K562 (cell line): ENCODE measurements around the gene KRTAP2-2. TPM values are rescaled to one million over a fixed set of nuclear protein-coding genes. Genes with fewer than 3 reads are reported as not detected.

Source experiments
- FOS ChIP-seq: IDR thresholded peaks from 3 replicates; pipeline ENCODE4 v1.6.1; 2011; ENCODE audit not compliant: insufficient read length; ENCODE audit errors: extremely low read depth
- GMEB1 ChIP-seq: fragments of 250-450 bp; sonication (Bioruptor Pico); IDR thresholded peaks from 2 replicates; pipeline ENCODE4 v1.4.0; 2020; ENCODE audit warnings: mild to moderate bottlenecking
- L3MBTL2 ChIP-seq: fragments of 450-650 bp; IDR thresholded peaks from 2 replicates; pipeline ENCODE4 v1.6.1; 2016; ENCODE audit warnings: mild to moderate bottlenecking, moderate library complexity
- MLLT1 ChIP-seq, 2 experiments: fragments of 450-650 bp; IDR thresholded peaks; 2 replicates each; pipeline ENCODE4 v1.6.1; 2016
- NKRF ChIP-seq: fragments of 450-650 bp; IDR thresholded peaks from 2 replicates; pipeline ENCODE4 v1.6.1; 2016; ENCODE audit warnings: borderline replicate concordance
- PKNOX1 ChIP-seq: fragments of 450-650 bp; IDR thresholded peaks from 2 replicates; pipeline ENCODE4 v1.6.1; 2016
- SMAD1 ChIP-seq: fragments of 150-350 bp; IDR thresholded peaks from 2 replicates; pipeline ENCODE4 v1.6.1; 2014; ENCODE audit warnings: low read length, low read depth; ENCODE audit not compliant: partially characterized antibody
- SOX6 ChIP-seq: fragments of 450-650 bp; IDR thresholded peaks from 2 replicates; pipeline ENCODE4 v1.6.1; 2014; ENCODE audit warnings: mild to moderate bottlenecking
- TRIM24 ChIP-seq, 2 experiments: fragments of 450-650 bp; IDR thresholded peaks; 2 replicates each; pipeline ENCODE4 v1.6.1; 2016
- XRCC5 ChIP-seq: fragments of 200-400 bp; formaldehyde crosslinking; IDR thresholded peaks from 2 replicates; pipeline ENCODE4 v1.6.1; 2017; ENCODE audit warnings: low read depth, mild to moderate bottlenecking, low read length
- ZC3H4 ChIP-seq: sonication (generic); formaldehyde crosslinking; IDR thresholded peaks from 2 replicates; pipeline ENCODE4 v1.9.0; 2021; ENCODE audit warnings: missing genetic modification reagents, borderline replicate concordance
- ZNF395 ChIP-seq: fragments of 200-800 bp; sonication (Bioruptor generic); IDR thresholded peaks from 2 replicates; pipeline ENCODE4 v1.6.1; 2017; ENCODE audit warnings: missing genetic modification characterization, missing compliant biosample characterization
- ZNF512 ChIP-seq: IDR thresholded peaks from 2 replicates; pipeline ENCODE4 v1.6.1; 2016; ENCODE audit warnings: missing genetic modification characterization, missing compliant biosample characterization
- ZNF644 ChIP-seq: fragments of 200-800 bp; sonication (Bioruptor generic); IDR thresholded peaks from 2 replicates; pipeline ENCODE4 v1.6.1; 2016; ENCODE audit warnings: low read depth, missing genetic modification characterization, missing compliant biosample characterization
- ZSCAN32 ChIP-seq: fragments of 450-650 bp; formaldehyde crosslinking; IDR thresholded peaks from 2 replicates; pipeline ENCODE4 v1.4.0; 2020; ENCODE audit warnings: mild to moderate bottlenecking, moderate library complexity
- polyA plus RNA-seq, 8 experiments: library from polyadenylated mRNA; depleted of rRNA in 4 of 8; stranded (reverse) in 5 of 8; unstranded in 3 of 8; fragments of >200 nt; fragmentation: Nextera tagmentation in 2 of 8; fragmentation: Illumina TruSeq in 1 of 8; extraction: Ambion mirVana in 2 of 8; extraction: Trizol in 1 of 8; gene quantifications; 2 replicates each; pipeline versions ENCODE4 v1.2.1 to v1.2.3, GENCODE V29; 2011 to 2014; ENCODE audit warnings: inconsistent platforms in 1 of 8, missing spikeins in 1 of 8
- total RNA-seq, 7 experiments: library from RNA; depleted of rRNA in 6 of 7; stranded (reverse); fragments of >200 nt in 6 of 7; fragmentation: Illumina TruSeq in 2 of 7; extraction: Trizol in 2 of 7; gene quantifications; 2 replicates each; pipeline versions ENCODE4 v1.2.1 to v1.2.3, GENCODE V29; 2011 to 2021; ENCODE audit warnings: low replicate concordance in 1 of 7

Gene KRTAP2-2
- total and polyA plus RNA-seq, 9 of the 15 experiments (the other 6 are each of a cell fraction or from before 2014, with no cell fraction given) = not detected

- TF ChIP-seq MLLT1 (IDR thresholded peaks at IDR 0.05) = peak in 1 of 2 experiments; percentile 67; a peak in 1 of 4 replicates
- TF ChIP-seq ZNF395 (CRISPR knock-in tag) = peak; percentile 3; the same call in 1 of the 2 replicates
- TF ChIP-seq FOS = peak; percentile 23
- no peak for TF ChIP-seq ZC3H4 (CRISPR knock-in tag)
- TF ChIP-seq SMAD1 = no peak
- TF ChIP-seq ZNF512 (tag) = no peak
- TF ChIP-seq ZSCAN32 (CRISPR knock-in tag) = peak; percentile 93
- TF ChIP-seq NKRF = no peak
- 0 out of 2 replicates have a peak, but pooled peaks have one; percentile 3 for TF ChIP-seq GMEB1 (CRISPR knock-in tag)
- TF ChIP-seq SOX6 = 0 out of 2 replicates have a peak, but pooled peaks have one; percentile 52
- TF ChIP-seq XRCC5 = no peak
- peak; percentile 99 for TF ChIP-seq L3MBTL2
- TF ChIP-seq TRIM24 (IDR thresholded peaks at IDR 0.05) = peak; percentile 68 to 81; a peak in 3 of 4 replicates
- TF ChIP-seq ZNF644 (tag) = peak; percentile 52; the same call in 1 of the 2 replicates
- TF ChIP-seq PKNOX1 = no peak
These were observed 11.0 kb upstream of the KRTAP2-2 start, which contains the start of gene KRTAP2-4 (continued) for GRCh38 chr17:41065829-41066624.
